ENCODE results near the gene FOLR2.

The FOLR2 gene

DNA sequence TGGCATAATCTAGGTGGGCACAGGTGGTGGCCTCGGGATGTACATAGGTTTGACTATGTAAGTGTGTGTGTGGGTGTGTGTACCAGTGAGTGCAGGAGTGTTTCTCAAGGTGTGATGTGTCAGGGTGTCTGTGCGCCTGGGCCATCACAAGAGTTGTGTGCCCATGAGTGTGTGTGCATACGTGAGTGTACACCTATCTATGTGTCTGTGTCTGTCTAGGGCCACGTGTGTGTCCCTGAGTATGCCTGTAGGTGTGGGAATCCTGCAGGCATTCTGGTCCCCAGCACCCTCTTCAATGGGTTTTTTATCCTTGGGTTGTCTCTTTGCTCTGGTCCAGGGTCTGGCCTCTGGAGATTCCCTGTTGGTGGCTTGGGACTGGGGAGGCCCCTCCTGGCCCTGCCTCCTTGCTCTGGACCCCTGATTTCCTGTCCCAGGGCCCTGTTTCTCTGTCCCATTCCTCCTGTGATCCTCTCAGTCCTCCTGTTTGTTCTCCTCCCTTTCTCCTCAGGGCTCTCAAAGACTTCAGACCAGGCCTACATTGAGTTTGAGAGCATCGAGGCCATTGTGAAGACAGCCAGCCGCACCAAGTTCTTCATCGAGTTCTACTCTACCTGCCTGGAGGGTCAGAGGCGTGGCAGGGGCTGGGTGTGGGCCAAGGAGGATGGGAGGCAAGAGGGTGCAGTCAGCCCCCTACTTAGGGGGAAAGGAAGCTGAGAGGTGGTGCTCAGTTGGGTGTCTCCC, 17.3 kb downstream of the FOLR2 start:
- ChIA-PET POLR2A (no interaction called here), CTCF (interaction anchor here (1.0 kb wide), 1 partner anchor 257 kb away, joined by 3 read pairs; no protein-coding TSS in a partner anchor)
- no peak for TF ChIP-seq CTCF (IDR thresholded peaks at IDR 0.05; ENCODE audit: control extremely low read depth, extremely low read depth, low read depth, missing control alignments)
- DNase-seq (ENCODE audit: extremely low spot score): no peak

DNA sequence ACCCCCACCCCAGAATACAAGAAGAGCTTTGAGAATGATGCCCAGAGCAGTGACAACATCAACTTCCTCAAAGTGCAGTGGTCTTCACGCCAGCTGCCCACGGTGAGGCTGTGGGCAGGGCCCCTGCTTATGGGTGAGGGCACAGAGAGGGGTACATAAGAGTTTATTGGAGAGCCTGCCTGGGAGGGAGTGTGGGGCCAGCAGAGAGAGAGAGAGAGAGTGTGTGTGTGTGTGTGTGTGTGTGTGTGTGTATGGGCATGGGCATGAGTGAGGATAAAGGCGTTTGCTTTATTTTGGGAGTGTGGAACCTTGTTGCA, 17.9 kb downstream of the FOLR2 start:
- ChIA-PET CTCF (interaction anchor here (1.0 to 1.6 kb wide), 2 partner anchors 196 to 257 kb away, joined by 3 to 6 read pairs; no protein-coding TSS in a partner anchor), POLR2A (no interaction called here)
- no peak for DNase-seq (ENCODE audit: extremely low spot score)
- no peak for TF ChIP-seq CTCF (IDR thresholded peaks at IDR 0.05; ENCODE audit: control extremely low read depth, extremely low read depth, low read depth, missing control alignments)

- no peak for TF ChIP-seq CTCF (IDR thresholded peaks at IDR 0.05; ENCODE audit: control extremely low read depth, extremely low read depth, low read depth, missing control alignments)
- POLR2A ChIA-PET: no interaction called here
- DNase-seq (ENCODE audit: extremely low spot score): no peak
- CTCF ChIA-PET: interaction anchor here (1.0 to 4.2 kb wide), 3 partner anchors 13 to 258 kb away, joined by 3 to 28 read pairs (median 6); no protein-coding TSS in a partner anchor
Observed at GRCh38 chr11:72234920-72235319, 18.3 kb downstream of the FOLR2 start.

- no peak for DNase-seq (ENCODE audit: extremely low spot score)
- TF ChIP-seq CTCF (IDR thresholded peaks at IDR 0.05; ENCODE audit: control extremely low read depth, extremely low read depth, low read depth, missing control alignments): no peak
- POLR2A ChIA-PET: interaction anchor here (0.6 to 1.2 kb wide), 3 partner anchors 10 to 461 kb away, joined by 3 to 5 read pairs (median 3); no protein-coding TSS in a partner anchor
- CTCF ChIA-PET: interaction anchor here (0.7 to 4.4 kb wide), 7 partner anchors 8 to 258 kb away, joined by 3 to 36 read pairs (median 6); partner anchors contain the start of gene INPPL1
Observed at GRCh38 chr11:72235351-72236057, 18.9 kb downstream of the FOLR2 start.

- no peak for TF ChIP-seq CTCF (IDR thresholded peaks at IDR 0.05; ENCODE audit: control extremely low read depth, extremely low read depth, low read depth, missing control alignments)
- POLR2A ChIA-PET: interaction anchor here (0.6 to 1.2 kb wide), 3 partner anchors 11 to 461 kb away, joined by 3 to 5 read pairs (median 3); no protein-coding TSS in a partner anchor
- CTCF ChIA-PET: interaction anchor here (0.7 to 4.4 kb wide), 10 partner anchors 9 to 199 kb away, joined by 3 to 36 read pairs (median 6); partner anchors contain the start of genes CLPB and INPPL1
- no peak for DNase-seq (ENCODE audit: extremely low spot score)
Observed at GRCh38 chr11:72236083-72236697, 19.6 kb downstream of the FOLR2 start.

- POLR2A ChIA-PET: interaction anchor here (1.2 kb wide), 1 partner anchor 11 kb away, joined by 3 read pairs; no protein-coding TSS in a partner anchor
- no peak for DNase-seq (ENCODE audit: extremely low spot score)
- CTCF ChIA-PET: interaction anchor here (0.9 to 4.4 kb wide), 12 partner anchors 9 to 211 kb away, joined by 3 to 36 read pairs (median 5); partner anchors contain the start of genes CLPB and INPPL1
- no peak for TF ChIP-seq CTCF (IDR thresholded peaks at IDR 0.05; ENCODE audit: control extremely low read depth, extremely low read depth, low read depth, missing control alignments)
Observed at GRCh38 chr11:72236774-72237111, 20.1 kb downstream of the FOLR2 start.

Measured in GM10248 (cell line).